ENCODE measurements around the gene KSR1.

Gene KSR1

GRCh38 chr17:27520491-27521185 lies 64.4 kb downstream of the KSR1 start:
- DNase-seq: no peak

- no peak for DNase-seq
Observed at GRCh38 chr17:27521281-27522027, 65.2 kb downstream of the KSR1 start.

- no peak for DNase-seq
Observed at GRCh38 chr17:27522028-27522635, 65.9 kb downstream of the KSR1 start.

- no peak for DNase-seq
Observed at GRCh38 chr17:27523712-27524111, 67.5 kb downstream of the KSR1 start.

- DNase-seq: no peak
Observed at GRCh38 chr17:27524594-27524993, 68.3 kb downstream of the KSR1 start.

- no peak for DNase-seq
Observed at GRCh38 chr17:27525316-27525715, 69.1 kb downstream of the KSR1 start.

GRCh38 chr17:27525836-27526603 lies 69.8 kb downstream of the KSR1 start:
- DNase-seq: no peak

- peak; percentile 44 for DNase-seq
Observed at GRCh38 chr17:27526604-27527002, 70.4 kb downstream of the KSR1 start.

GRCh38 chr17:27529230-27529796 lies 73.1 kb downstream of the KSR1 start:
- DNase-seq: no peak

- no peak for DNase-seq
Observed at GRCh38 chr17:27530764-27531391, 74.6 kb downstream of the KSR1 start.

- no peak for DNase-seq
Observed at GRCh38 chr17:27531469-27531961, 75.3 kb downstream of the KSR1 start.

GRCh38 chr17:27532269-27533263 lies 76.3 kb downstream of the KSR1 start:
- no peak for DNase-seq

GRCh38 chr17:27533874-27534815 lies 77.9 kb downstream of the KSR1 start:
- no peak for DNase-seq

GRCh38 chr17:27535178-27535928 lies 79.1 kb downstream of the KSR1 start:
- DNase-seq: no peak

GRCh38 chr17:27535975-27536374 lies 79.7 kb downstream of the KSR1 start:
- DNase-seq: no peak

- no peak for DNase-seq
Observed at GRCh38 chr17:27536781-27537180, 80.5 kb downstream of the KSR1 start.

GRCh38 chr17:27538156-27538955 lies 82.1 kb downstream of the KSR1 start:
- DNase-seq: no peak

GRCh38 chr17:27539152-27539551 lies 82.9 kb downstream of the KSR1 start:
- no peak for DNase-seq

Data from CD4-positive, alpha-beta T cell treated with Interleukin-17A for 4 hours (primary cell).